ENCODE results near the gene PLEKHA4.
A peak's percentile ranks its signal among the peaks of the same experiment; 100 is the strongest.

The PLEKHA4 gene

DNA sequence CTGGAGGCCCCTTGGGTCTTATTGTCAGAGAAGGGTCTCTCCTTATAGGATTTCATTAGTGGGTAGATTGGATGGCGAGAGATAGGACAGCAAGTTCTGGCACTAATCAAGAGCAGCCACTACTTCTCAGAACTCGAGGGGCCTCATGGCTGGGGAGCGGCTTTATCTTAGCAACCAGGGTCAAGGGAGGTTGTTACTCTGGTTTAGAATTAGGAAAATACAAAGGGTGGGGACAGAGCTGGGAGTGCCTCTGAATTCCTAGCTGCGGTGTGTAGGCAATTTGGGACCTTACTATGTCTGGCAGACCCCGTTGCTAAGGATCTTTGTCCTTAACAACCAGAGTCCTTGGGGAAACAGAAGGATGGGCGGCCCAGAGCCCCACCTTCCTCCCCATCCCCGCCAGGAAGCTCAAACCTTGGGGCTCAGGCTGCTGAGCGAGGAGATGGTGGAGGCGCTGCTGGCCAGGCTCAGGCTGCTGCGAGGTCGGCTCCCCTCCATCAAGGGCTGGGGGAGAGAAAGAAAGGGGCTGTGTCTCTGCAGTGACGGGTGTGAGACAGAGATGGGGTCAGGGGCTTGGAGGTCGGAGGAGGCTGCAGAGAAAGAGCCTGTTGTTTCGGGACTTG lies 1.2 kb downstream of the PLEKHA4 start:
- H3K4me3 ChIP-seq (ENCODE audit: low read depth, low read length) = no peak overlapping the region
- TF ChIP-seq, protein P1, sequence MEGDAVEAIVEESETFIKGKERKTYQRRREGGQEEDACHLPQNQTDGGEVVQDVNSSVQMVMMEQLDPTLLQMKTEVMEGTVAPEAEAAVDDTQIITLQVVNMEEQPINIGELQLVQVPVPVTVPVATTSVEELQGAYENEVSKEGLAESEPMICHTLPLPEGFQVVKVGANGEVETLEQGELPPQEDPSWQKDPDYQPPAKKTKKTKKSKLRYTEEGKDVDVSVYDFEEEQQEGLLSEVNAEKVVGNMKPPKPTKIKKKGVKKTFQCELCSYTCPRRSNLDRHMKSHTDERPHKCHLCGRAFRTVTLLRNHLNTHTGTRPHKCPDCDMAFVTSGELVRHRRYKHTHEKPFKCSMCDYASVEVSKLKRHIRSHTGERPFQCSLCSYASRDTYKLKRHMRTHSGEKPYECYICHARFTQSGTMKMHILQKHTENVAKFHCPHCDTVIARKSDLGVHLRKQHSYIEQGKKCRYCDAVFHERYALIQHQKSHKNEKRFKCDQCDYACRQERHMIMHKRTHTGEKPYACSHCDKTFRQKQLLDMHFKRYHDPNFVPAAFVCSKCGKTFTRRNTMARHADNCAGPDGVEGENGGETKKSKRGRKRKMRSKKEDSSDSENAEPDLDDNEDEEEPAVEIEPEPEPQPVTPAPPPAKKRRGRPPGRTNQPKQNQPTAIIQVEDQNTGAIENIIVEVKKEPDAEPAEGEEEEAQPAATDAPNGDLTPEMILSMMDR (IDR thresholded peaks at IDR 0.05; ENCODE audit: low read depth, low read length, missing control alignments) = no peak
- DNase-seq (ENCODE audit: low read depth) = no peak

DNA sequence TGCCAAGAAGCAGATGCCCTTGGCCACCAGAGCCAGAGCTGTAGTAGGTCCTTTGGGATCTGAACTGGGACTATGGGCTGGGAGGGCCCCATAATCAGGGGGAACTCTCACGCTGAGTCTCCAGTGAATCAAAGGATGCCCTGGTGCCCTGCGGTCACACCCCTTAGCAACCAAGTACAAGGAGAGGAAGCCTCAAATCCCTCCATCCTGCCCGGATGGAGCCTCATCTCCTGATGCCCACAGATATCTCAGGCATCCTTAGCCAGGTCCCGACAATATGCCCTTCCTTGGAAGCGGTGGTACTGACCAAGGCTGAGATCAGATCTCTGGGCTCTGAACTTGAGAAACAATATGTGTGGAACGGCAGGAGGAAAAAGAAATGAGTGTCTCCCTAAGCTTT lies 1.7 kb downstream of the PLEKHA4 start:
- no peak for DNase-seq (ENCODE audit: low read depth)
- TF ChIP-seq, protein P1 (IDR thresholded peaks at IDR 0.05; ENCODE audit: low read depth, low read length, missing control alignments) = no peak
- H3K4me3 ChIP-seq (ENCODE audit: low read depth, low read length) = no peak overlapping the region

DNA sequence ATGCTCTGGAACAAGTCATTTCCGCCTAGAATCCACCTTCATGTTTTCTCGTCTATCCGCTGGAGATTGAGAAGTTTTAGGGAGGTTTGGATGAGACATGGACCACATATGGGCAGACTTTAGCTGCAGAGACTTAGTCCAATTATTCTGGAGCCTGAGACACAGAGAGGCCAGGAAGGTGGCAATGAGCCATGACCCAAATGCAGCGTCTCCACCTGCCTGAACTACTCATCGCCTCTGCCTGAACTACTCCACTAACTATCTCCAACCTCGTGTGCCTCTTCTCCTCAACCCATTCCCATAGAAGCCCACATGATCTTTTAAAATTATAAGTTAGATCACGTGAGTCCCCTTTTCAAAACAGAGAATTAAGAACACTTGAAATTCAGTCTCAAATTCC lies 5.6 kb downstream of the PLEKHA4 start:
- TF ChIP-seq, protein P1 (IDR thresholded peaks at IDR 0.05; ENCODE audit: low read depth, low read length, missing control alignments) = no peak
- DNase-seq (ENCODE audit: low read depth) = no peak
- H3K4me3 ChIP-seq (ENCODE audit: low read depth, low read length) = no peak overlapping the region

GRCh38 chr19:48861313-48861712 lies 7.1 kb downstream of the PLEKHA4 start:
- TF ChIP-seq, protein P1 (IDR thresholded peaks at IDR 0.05; ENCODE audit: low read depth, low read length, missing control alignments) = no peak
- DNase-seq (ENCODE audit: low read depth) = no peak
- H3K4me3 ChIP-seq (ENCODE audit: low read depth, low read length) = no peak overlapping the region

DNA sequence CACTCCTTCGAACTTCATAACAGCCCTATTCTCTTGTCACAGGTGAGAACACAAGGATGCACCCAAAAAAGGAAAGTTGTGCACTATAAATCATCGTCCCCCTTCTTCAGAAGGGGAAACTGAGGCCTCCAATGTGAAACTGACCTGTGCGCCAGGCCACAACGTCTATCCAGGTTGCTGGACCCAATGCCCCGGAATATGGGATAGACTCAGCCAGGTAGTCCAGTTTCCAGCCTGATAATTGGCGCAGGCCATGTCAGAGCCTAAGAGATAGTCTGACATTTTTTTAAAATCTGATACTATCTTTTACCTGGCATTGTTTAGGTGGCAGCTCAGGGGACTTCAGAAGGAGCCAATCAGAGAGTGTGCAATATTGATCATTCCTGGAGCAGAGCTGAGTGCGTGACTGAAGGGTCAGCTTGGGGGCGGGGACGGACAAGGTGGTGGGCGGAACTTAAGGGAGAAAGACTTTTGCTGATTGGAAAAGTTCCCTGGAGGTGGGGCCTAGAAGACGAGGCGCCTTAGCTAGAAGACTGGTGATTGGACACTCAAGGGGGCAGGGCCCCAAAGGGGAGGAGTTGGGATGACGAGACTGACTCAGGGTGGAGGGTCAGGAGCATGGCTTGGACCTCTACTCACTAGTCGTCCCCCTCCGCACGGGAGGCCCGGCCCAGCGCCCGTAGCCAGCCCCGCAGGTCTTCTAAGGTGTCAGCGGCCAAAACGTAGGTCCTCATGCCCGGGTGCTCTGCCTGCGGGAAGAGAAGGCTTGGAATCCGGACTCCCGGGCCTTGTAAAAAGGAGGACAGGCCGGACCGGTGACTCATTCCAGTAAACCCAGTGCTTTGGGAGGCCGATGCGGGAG lies 8.5 kb downstream of the PLEKHA4 start:
- no peak for DNase-seq (ENCODE audit: low read depth)
- TF ChIP-seq, protein P1 (IDR thresholded peaks at IDR 0.05; ENCODE audit: low read depth, low read length, missing control alignments) = no peak
- peak overlapping the region; percentile 75 for H3K4me3 ChIP-seq (ENCODE audit: low read depth, low read length)

DNA sequence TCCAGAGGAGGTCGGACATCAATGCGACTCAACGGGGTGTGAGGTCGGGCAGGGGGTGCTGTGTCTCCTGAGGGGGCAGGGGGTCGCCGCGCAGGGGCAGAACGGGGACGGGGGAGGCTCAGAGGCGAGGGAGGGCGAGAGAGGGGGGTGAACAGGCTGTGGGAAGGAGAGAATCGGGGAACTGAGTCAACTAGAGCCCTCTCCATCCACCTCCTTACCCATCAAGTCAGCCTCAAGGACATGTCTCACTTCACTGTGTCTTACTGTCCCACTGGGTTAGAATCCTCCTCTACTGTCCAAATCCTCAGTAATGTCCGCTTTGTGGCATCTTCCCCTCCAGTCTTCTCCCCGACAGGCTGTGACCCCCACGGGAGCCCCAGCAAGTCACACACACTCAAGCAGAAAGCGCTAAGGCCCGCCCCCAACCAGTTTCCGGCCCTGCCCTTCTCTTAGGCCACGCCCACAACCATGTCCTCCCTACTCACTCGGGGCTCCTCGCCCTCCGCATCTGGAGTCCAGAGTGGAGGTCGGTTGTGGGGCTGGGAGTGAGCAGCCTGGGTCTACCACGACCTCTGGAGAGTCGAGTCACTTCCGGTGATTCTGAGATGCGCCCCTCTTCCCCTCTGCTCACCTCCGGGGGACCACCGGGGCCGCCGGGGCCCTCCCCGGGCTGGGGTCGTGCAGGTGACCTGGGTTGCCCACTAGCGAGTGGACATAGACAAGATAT lies 9.3 kb downstream of the PLEKHA4 start:
- TF ChIP-seq, protein P1 (IDR thresholded peaks at IDR 0.05; ENCODE audit: low read depth, low read length, missing control alignments) = no peak
- DNase-seq (ENCODE audit: low read depth) = no peak
- peak overlapping the region; percentile 75 for H3K4me3 ChIP-seq (ENCODE audit: low read depth, low read length)
